ENCODE data around the gene ADGRG1. TPM values are rescaled to one million over a fixed set of nuclear protein-coding genes. Genes with fewer than 3 reads are reported as not detected.
A peak's percentile ranks its signal among the peaks of the same experiment; 100 is the strongest.

The ADGRG1 gene
- total and polyA plus RNA-seq, 2 experiments from 2014 or later: 0.21 TPM; not detected in 1

GRCh38 chr16:57616241-57616640 is 12.2 kb upstream of the ADGRG1 start:
- H3K4me1 ChIP-seq (ENCODE audit: low read depth): peaks cover 4% of the 10 kb centered on the region
- no peaks in the 10 kb centered on the region for H3K9me3 ChIP-seq (ENCODE audit: low read depth)
- H3K27ac ChIP-seq: no peak overlapping the region
- no peak overlapping the region for H3K4me3 ChIP-seq
- TF ChIP-seq CTCF (IDR thresholded peaks at IDR 0.05; ENCODE audit: low read depth, low read length): no peak
- H3K36me3 ChIP-seq: no peaks in the 10 kb centered on the region
- no peaks in the 10 kb centered on the region for H3K27me3 ChIP-seq
- no peak for DNase-seq (ENCODE audit: low read depth in 1 of 2, low spot score in 1 of 2)

GRCh38 chr16:57616876-57617275 is 11.6 kb upstream of the ADGRG1 start:
- no peaks in the 10 kb centered on the region for H3K27me3 ChIP-seq
- H3K4me1 ChIP-seq (ENCODE audit: low read depth): peaks cover 4% of the 10 kb centered on the region
- no peak overlapping the region for H3K4me3 ChIP-seq
- TF ChIP-seq CTCF (IDR thresholded peaks at IDR 0.05; ENCODE audit: low read depth, low read length): no peak
- no peak overlapping the region for H3K27ac ChIP-seq
- no peaks in the 10 kb centered on the region for H3K36me3 ChIP-seq
- no peaks in the 10 kb centered on the region for H3K9me3 ChIP-seq (ENCODE audit: low read depth)
- peak in 1 of 2 donors; percentile 33 for DNase-seq (ENCODE audit: low read depth in 1 of 2, low spot score in 1 of 2)

- Histone ChIP-seq H3K36me3 (no peaks in the 10 kb centered on the region), H3K27me3 (no peaks in the 10 kb centered on the region), H3K4me3 (no peak overlapping the region), H3K27ac (no peak overlapping the region), H3K4me1 (ENCODE audit: low read depth) (peaks cover 4% of the 10 kb centered on the region), H3K9me3 (ENCODE audit: low read depth) (no peaks in the 10 kb centered on the region)
- DNase-seq (ENCODE audit: low read depth in 1 of 2, low spot score in 1 of 2): no peak
- TF ChIP-seq CTCF (IDR thresholded peaks at IDR 0.05; ENCODE audit: low read depth, low read length): no peak
Observed at GRCh38 chr16:57617604-57618111, 10.8 kb upstream of the ADGRG1 start.

GRCh38 chr16:57618296-57619132 is 9.9 kb upstream of the ADGRG1 start:
- no peak for TF ChIP-seq CTCF (IDR thresholded peaks at IDR 0.05; ENCODE audit: low read depth, low read length)
- peak; percentile 33 to 54 for DNase-seq (ENCODE audit: low read depth in 1 of 2, low spot score in 1 of 2)
- Histone ChIP-seq H3K4me1 (ENCODE audit: low read depth) (peaks cover 4% of the 10 kb centered on the region), H3K27me3 (no peaks in the 10 kb centered on the region), H3K9me3 (ENCODE audit: low read depth) (no peaks in the 10 kb centered on the region), H3K27ac (no peak overlapping the region), H3K36me3 (no peaks in the 10 kb centered on the region), H3K4me3 (no peak overlapping the region)

- TF ChIP-seq CTCF (IDR thresholded peaks at IDR 0.05; ENCODE audit: low read depth, low read length): no peak
- H3K4me3 ChIP-seq: no peak overlapping the region
- no peaks in the 10 kb centered on the region for H3K9me3 ChIP-seq (ENCODE audit: low read depth)
- H3K27ac ChIP-seq: no peak overlapping the region
- H3K36me3 ChIP-seq: no peaks in the 10 kb centered on the region
- no peak for DNase-seq (ENCODE audit: low read depth in 1 of 2, low spot score in 1 of 2)
- peaks cover 4% of the 10 kb centered on the region for H3K4me1 ChIP-seq (ENCODE audit: low read depth)
- H3K27me3 ChIP-seq: no peaks in the 10 kb centered on the region
Observed at GRCh38 chr16:57619133-57619605, 9.3 kb upstream of the ADGRG1 start.
